ENCODE measurements around the gene TDRKH.

DNA sequence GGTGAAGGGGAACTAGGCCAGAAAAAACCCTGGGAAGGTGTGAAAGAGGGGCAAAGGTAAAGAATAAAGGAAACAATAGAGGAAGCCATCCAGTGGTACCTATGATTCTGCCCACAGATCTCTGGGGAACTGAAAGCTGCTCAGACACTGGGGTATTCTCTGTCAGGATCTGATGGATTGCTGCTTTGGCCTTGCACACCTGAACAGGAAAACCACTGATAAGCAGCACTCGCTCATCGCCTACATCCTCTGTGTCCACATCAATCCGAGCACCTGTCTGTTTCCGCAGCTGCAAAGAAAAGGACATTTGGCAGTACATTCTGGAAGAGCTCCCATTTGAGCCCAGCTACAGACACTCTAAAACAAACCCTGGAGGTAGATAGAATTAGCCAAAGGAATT lies 10.4 kb downstream of the TDRKH start:
- TF ChIP-seq CTCF (IDR thresholded peaks at IDR 0.05) (no peak), POLR2A (IDR thresholded peaks at IDR 0.05) (no peak)
